GM19240 (cell line): ENCODE data around the gene CRIM1.

ENCODE experiments used
- DNase-seq: peaks from one replicate; pipeline ENCODE4 v3.0.0; 2011; ENCODE audit warnings: low spot score; ENCODE audit not compliant: insufficient read length

The CRIM1 gene

DNA sequence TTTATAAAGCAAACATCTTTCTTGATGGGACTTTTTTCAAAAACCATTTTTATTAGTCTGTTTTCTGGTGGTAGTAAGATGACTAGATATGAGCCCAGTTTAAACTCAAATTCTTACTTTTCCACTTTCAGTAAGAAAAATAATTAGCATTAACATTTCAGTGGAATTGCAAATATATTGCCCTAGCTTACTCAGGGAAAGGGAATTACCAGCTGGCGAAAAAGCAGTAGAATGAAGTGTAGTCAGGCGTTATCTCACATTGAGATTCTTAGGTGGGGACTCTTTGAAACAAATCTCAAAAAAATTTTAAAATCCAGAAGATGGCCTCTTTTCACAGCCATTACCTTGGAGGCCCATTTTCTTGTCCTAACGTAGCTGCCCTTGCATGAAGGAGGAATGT lies 65.8 kb downstream of the CRIM1 start:
- no peak for DNase-seq

DNA sequence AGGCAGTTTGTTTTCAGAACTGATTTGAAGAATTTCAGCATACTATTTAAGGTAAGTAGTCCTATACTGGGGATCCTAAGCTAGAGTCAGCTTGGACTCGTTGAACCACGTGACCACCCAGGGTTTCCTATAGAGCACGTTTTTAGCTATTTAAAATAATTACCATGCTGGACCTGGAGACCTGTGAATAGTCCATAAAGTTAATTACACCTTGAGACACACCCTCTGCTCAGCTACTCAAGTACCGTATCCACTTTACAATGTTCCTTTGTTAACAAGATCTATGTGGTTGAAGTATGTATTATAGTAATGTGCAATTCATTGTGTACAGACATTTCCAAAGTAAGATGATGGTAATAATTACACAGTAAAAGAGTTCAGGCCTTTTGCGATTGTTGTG lies 67.6 kb downstream of the CRIM1 start:
- DNase-seq, result no peak

DNA sequence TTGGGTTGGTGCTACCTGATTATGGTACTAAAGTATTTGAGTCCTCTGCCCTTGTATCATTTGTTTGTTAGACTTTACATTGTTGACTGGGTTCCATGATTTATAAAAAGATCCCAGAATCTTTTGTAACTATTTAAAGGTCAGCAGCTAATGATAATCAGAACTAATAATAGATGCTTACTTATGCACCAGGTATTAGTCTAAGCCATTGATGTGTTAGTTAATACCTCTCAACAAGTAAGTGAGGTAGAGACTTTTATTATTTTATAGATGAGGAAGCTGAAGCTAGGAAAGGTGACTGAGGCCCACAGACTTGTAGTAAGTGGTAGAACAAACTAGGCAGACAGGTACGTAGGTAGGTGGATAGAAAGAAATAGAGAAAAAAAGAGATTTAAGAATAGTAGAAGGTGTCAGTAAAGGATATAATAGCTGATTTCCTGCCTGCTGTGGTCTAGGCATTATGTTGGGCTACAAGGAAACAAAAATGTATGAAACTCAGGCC lies 68.1 kb downstream of the CRIM1 start:
- no peak for DNase-seq

DNA sequence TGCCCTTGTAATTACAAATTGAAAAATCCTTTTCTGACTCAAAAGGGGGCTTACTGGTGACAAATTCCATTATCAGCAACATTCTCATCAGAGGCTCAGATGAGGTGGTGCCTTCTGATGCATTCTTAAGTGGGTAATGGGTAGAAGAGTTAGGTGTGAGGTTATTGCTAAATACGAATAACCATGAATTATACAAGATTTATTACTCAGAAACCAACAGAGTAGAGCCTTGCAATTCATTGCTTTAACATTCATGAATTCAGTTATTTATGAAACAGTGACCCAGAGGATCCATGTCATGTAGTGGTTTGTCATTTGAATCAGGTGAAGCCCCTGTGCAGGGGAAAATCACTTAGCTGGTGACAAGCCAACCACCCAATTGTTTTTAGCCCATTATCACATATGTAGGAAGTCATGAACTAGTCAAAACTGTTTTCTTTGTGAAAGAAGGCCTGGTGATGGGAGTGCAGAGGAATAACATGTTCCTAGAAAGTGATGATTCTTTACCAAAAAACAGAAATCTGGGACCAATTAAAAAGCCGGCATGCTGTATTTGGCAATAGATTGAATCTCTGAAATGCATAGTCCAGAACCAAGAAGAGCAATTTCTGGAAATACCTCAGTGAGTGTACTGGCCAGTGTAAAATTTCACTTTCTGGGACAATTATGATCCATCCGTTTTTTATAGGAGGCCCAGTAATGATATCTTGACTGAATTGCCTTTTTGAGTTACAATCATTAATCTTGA lies 70.2 kb downstream of the CRIM1 start:
- DNase-seq, result no peak

DNA sequence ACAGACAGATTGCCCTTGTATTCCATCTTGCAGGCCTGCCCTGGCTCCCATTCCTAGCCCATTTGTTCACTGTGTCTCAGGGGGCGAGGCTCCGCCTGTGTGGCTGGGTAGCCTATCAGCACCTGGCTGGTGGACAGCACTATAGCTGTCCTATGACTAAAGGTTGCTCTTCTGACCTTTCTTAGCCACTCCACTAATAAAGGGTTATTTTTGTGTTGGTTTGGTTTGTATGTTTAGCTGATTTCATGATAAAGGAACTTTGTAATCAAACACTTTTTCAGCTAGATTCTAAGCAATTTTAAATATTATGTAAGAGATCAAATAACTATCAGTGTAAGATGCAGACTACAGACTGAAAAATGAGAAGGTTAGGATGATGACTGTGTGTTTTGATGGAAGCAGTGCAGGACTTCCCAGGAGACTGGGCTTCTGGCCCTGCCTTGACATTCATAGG lies 72.2 kb downstream of the CRIM1 start:
- no peak for DNase-seq

DNA sequence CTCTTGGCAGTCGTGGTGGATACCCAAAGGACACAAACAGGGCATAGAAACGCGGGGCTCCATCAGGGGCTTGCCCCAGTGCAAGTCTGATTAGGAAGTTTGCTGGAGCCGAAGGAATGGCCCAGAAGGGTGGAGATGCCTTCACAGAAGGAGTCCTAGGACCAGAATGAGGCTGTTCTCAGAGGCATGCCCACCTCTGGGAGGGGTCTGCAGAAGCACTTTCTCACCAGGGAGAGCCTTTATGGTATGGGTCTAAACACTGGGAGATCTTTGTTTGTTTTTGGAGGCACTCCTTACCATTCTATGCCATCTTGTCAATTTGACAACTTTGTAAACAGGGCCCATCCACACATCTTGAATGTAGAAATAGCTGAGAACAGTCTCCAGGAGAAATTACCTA lies 75.0 kb downstream of the CRIM1 start:
- no peak for DNase-seq

DNA sequence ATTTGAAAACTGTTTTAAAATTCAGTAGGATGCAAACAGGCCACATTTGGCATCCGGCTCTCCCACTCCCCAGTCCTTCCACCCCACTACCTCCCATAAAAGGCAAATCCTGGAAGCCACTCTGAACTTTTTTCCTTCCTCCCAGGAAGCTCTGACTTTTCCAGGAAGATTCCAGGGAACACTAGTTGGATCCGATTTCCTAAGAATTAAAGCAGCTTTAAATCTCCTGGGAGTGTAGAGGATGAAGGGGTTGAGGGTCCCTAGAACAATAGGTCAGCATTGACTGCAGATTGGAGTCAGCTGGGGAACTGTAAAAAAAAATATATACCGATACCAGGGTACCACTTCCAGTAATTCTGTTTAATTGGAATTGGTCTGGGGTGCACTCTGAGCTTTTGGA lies 76.9 kb downstream of the CRIM1 start:
- DNase-seq, result no peak

DNA sequence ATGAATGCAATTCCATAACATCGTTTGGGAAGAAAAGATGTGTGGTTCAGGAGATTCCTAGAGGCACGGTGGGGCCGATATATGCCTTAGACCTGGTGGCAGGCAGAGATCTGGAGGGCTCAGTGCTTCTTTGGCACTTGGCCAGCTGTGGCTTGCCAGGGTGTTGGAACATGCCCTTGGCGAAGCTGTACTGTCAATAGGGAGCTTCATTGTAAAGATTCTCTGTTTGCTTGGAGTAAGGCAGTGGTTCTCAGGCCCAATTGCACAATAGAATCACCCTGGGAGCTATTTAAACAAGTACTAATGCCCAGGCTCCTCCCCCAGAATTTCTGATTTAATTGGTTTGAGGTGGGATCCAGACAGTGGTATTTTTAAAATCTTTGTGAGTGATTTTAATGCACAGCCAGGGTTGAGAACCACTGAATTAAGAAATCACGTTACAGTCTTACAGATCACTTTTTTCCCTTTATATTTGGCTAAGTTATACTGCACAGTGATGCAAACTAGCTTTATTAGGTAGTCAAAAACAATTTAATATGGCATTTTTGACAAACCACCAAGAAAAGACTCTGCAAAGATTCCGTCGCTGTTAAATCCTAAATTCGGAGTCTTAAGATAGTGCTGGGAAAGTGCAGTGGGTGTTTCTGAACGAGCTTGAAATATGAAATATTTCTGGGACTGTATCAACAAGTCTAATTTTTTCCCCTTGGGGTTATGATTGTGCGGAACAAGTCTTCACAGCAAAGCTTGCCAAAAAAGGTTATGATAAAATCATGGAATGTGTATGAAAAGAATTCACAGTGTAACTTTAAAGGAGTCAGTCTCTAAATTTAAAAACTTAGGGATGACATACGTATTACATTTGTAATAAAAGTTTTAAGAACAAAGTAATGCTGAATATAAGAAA lies 78.0 kb downstream of the CRIM1 start:
- no peak for DNase-seq

DNA sequence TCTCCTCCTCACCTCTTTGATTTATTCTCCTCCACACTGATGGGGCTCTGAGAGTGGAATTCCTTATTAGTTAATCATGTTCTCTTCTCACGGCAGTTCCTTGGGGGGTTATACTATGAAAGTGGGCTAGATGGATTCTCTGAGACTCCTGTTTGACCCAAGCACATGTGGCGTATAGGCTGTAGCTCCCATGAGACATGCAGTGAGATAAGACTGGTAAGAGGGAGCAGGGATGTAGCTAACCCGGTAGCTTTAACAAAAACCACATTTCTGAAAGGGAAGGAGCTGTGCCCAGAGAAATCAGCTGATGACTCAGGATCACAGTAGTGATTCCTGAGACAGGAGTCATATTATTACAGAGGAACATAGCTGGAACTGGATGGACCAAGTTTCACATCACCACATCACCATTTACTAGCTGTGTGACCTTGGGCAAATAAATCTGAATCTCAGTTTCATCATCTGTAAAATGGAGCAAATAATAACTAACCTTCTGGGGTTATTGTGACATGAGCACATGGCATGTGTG lies 82.9 kb downstream of the CRIM1 start:
- DNase-seq, result no peak

DNA sequence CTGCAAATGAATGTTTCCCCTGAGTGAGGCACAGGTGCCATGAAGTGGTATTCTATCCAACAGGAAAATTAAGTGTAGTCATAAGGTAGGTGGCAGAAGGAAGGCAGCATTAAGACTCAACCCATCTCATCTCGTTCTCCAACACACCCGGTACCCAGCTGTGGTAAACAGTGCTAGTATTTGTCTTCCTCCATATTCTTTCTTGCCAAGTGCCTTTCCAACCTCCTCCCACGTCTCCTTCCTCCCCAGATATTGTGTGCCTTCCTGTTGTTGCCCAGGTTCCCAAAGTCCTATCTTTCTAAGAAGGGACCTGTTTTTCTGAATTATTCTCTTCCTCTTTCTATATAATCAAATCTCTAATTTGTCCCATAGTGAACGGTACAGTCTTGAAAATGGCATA lies 83.5 kb downstream of the CRIM1 start:
- no peak for DNase-seq

DNA sequence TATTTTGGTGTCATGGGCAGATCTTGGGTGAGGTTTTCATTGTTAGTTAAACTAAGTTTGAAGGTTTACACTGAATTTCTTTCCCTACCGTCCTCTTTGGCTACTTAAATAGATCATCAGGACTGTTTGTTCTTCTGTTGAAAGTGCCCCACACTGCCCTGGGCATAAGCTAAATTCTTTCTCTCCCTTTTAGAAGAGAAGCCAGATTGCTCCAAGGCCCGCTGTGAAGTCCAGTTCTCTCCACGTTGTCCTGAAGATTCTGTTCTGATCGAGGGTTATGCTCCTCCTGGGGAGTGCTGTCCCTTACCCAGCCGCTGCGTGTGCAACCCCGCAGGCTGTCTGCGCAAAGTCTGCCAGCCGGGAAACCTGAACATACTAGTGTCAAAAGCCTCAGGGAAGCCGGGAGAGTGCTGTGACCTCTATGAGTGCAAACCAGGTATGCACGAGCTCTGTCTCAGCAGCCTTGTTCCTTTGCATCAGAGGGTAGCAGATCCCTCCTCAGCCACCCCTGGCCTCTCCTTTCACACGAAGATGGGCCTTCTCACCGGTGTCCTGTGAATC lies 85.6 kb downstream of the CRIM1 start:
- DNase-seq, result no peak

DNA sequence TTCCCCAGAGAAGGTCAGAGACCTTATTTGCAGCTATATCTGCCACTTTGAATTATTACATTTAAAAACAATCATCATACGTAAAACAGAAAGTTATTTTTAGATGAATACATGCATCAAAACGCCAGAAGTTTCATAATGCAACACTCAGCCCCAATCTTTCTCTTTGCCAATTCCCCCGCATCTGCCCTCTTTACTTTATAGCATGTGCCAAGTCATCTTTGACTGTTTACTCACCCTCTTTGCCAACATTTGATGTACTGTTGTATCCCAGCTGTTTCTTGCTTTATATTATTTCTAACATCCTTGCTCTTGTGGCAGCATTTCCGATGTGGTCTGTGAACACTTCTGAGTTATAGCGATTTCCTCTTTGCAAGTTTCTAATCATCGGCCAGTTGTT lies 86.2 kb downstream of the CRIM1 start:
- DNase-seq, result no peak

DNA sequence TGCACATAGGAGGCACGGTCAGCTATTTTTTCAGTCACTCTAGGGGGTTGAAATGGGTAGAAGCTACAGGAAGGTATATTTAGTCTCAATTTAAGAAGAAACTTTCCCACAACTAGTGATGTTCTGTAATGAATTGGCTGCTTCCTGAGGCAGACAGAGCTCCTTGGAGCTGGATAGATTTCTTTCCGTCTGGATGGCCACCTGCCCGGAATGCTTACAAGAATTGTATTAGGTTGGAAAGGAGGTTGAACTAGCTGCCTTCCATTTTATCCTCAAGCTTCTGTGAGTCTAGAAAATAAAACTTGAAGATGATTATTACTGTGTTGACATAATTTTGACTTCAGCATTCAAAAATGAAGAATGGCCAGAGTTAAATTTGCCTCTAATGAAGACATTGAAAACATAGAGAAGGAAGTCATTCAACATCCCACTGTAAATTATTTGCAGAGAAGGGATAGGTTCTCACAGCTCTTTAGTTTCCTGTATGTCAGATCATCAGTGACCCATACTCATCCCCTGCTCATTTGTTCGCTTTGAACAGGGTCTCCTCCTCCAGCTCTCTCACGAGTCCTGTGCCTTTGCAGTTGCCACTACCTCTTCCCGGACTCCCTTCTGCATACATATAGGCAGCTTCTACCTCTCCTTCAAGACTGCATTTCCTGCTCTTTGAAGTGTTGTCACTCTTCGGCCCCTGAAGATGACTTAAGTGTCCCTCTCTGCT lies 88.8 kb downstream of the CRIM1 start:
- DNase-seq, result no peak

DNA sequence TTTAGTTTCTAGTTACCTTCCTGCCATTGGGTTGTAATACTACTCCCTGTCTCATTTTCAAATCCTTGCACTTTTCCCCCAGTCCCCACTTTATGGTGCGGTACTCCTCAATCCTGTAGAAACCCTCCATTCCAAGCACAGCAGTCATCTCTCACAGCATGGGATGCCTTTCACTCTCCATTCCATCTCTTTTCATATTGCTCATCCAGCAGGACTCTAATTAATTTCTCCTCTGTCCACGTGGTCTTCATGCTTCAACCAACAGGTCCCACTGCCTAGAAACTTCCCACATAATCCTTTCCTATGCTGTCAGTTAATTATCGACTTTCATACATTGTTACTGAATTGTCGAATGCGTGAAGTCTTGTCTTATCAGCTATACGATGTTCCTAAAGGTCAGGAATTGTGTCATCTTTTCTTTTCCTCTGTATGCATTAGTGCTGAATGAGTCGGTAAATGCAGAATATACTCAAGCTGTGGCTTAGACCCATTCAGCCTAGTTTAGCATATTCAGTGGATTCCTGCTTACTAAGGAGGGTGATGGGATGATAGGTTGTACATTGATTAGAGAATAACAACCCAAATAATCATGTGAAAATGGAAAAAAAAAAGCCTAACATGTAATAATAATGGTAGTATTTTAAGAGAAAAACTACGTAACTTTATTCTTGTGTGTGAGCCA lies 89.7 kb downstream of the CRIM1 start:
- no peak for DNase-seq

DNA sequence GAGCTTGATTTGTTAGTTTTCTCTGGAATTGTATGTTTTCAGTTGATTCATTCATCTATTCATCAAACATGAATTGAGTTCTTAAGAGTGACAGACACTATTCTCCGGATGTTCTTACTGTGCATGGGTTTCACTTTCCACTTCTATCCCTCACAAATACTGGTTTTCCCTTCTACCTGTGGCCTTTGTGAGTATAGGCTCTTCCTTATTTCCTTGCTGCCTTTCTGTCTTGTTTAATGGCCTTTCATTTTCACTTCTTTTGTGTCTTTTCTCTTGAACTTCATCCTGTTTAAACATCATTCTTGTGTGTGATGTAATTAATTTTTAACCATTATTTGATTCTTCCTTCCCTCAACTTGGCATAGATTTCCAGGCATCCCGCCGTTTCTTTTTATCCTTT lies 90.7 kb downstream of the CRIM1 start:
- no peak for DNase-seq

DNA sequence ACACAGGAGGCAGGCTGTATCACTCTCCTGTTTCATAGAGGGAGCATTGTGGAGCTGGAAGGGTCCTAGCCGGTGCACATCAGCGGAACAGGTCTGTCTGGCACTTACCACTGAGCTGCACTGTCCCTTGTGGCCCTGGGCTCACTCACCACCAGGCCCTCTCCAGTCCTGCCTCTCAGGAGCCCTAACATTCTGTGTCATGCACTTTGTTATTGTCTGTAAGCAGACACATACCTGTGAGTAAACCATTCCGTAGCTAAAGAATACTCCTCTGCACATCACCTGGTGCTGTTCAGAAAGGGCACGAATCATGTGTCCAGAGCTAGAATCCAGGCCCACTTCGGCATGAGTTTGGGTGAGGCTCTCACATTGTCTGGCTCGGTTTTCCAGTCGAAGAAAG lies 93.6 kb downstream of the CRIM1 start:
- DNase-seq, result no peak

DNA sequence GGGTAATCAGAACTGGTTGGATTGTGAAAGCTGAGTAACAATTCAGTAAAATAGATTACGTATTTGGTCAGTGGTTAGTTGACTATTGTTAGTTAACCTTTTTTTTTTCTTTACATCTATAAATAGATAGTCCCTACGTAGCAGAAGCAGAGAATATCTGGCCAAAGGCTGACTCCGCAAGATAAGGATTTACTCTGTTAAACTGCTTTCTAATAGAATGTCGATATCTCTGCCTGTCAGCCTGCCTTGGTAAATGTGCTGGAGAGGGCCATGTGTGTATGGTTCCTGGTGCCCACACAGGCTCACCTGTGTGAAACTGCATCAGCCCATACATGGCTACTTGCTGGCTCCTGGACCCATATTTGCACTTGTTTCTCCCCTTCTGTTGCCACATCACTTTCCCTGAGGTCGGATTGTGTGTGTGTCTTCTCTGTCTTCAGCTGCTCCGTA lies 94.4 kb downstream of the CRIM1 start:
- no peak for DNase-seq

DNA sequence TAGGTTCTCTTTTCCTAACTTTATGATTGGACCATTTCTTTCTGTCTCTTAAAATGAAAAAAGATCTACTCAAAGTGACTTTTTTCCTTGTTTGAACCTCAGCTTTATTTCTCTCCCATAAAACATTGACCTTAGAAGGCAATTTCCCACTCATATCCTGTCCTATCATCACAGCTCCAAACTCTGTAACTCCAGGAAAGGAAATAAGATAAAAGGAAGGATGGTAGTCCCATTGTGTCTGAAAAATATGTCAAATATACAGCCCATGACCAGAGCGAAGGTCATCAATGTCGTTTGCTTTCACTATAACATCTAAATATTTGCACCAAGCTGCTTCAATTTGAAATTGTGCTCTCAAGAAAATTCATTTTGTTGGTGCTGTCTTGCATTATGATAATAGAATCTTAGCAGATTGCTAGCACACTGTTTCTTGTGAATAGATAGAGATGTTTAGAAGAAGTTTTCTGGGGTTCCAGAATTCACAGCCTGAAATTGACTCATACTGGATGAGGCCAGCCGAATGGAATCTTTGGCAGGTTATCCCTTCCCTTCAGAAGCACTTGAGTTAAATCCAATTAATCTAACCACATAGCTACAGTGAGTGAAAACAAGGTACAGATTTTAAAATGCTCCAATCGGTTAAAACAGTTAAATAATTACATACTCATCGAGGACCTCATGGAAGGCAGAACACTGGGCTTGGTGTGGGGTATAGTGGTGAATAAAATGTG lies 95.1 kb downstream of the CRIM1 start:
- DNase-seq, result no peak

DNA sequence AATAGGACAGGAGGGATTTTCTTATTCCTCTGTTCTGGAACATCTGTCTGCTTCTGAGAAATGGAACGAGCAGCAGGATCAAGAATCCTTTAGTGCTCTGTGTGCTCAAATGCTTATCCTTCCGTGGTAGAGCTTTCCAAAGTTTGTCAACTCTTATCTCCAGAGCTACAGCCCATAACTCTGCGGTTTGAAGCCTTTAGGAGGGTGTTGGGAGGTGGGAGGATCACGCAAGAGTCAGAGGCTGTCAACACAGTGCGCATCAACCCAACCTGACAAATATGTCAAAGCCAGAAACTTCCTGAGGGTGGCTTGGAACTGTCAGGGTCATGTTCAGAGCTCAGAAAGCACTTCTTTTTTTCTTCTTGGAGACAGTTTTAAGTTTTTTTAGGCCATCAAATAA lies 95.9 kb downstream of the CRIM1 start:
- DNase-seq, result no peak

DNA sequence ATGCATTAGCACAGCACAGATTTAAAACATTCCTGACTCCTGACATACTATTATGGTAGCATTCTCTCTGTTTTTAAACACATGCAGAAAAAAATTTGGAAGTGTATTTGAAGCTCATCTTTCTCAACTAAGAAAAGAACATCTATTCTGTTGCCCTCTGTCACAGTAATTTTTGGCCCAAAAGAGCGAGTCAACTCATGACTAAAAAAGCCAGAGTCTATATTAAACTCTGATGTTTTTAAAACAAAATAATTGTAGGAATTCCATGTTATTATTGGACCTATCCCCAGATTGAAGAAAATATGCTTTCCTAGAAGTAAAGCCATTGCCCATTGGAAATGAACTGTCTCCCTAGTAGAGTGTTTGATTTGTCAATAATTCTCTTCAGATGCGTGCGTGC lies 96.7 kb downstream of the CRIM1 start:
- no peak for DNase-seq
